ENCODE data around the gene STARD7. TPM values are rescaled to one million over a fixed set of nuclear protein-coding genes. Genes with fewer than 3 reads are reported as not detected.

The STARD7 gene
- total and polyA plus RNA-seq, 10 of the 15 experiments (the other 5 are each of a cell fraction or from before 2014, with no cell fraction given): 85.4 to 237 (median 153) TPM

- TF ChIP-seq KAT2A (conservative IDR thresholded peaks at IDR 0.05; ENCODE audit: control insufficient read depth, low read depth, low read length): no peak
- TF ChIP-seq USF1 (IDR thresholded peaks at IDR 0.05; ENCODE audit: borderline replicate concordance, extremely low read length, insufficient read depth, low read depth, low read length): no peak
- TF ChIP-seq SP1 (IDR thresholded peaks at IDR 0.05; ENCODE audit: low read depth, low read length): peak; percentile 8
- TF ChIP-seq SRF (IDR thresholded peaks at IDR 0.05; ENCODE audit: low read depth in 2 of 2, low read length in 2 of 2): 0 out of 4 replicates have a peak, but pooled peaks of 1 of the 2 experiments have one; percentile 37
- peak; percentile 23 for TF ChIP-seq BCL3 (IDR thresholded peaks at IDR 0.05; ENCODE audit: borderline replicate concordance, insufficient read depth, low read depth, low read length, poor library complexity, severe bottlenecking)
- TF ChIP-seq KLF5 (IDR thresholded peaks at IDR 0.05; ENCODE audit: partially characterized antibody): no peak
- TF ChIP-seq EP300 (IDR thresholded peaks at IDR 0.05; ENCODE audit: borderline replicate concordance in 1 of 2, control insufficient read depth in 1 of 2, low read depth in 2 of 2, low read length in 2 of 2): peak; percentile 73 to 85; a peak in 3 of 4 replicates
- peak; percentile 99 for TF ChIP-seq SPI1 (IDR thresholded peaks at IDR 0.05; ENCODE audit: borderline replicate concordance, insufficient read depth, low read depth, low read length)
- TF ChIP-seq ETV6 (conservative IDR thresholded peaks at IDR 0.05 in 1 of 2, IDR thresholded peaks at IDR 0.05 in 1 of 2; ENCODE audit: borderline replicate concordance in 1 of 2, low read depth in 1 of 2): 0 out of 4 replicates have a peak, but pooled peaks of 1 of the 2 experiments have one; percentile 29
- TF ChIP-seq HDGF (IDR thresholded peaks at IDR 0.05): peak; percentile 25; the same call in 1 of the 2 replicates
- peak; percentile 36 for TF ChIP-seq RUNX3 (IDR thresholded peaks at IDR 0.05; ENCODE audit: low read length)
- peak; percentile 14 for TF ChIP-seq RELA (IDR thresholded peaks at IDR 0.05; ENCODE audit: borderline replicate concordance, partially characterized antibody)
- TF ChIP-seq ZNF24 (IDR thresholded peaks at IDR 0.05): no peak
- no peak for TF ChIP-seq MLLT1 (IDR thresholded peaks at IDR 0.05)
- TF ChIP-seq CHD4 (IDR thresholded peaks at IDR 0.05): no peak
- no peak for TF ChIP-seq YBX1 (IDR thresholded peaks at IDR 0.05)
- TF ChIP-seq MTA3 (IDR thresholded peaks at IDR 0.05; ENCODE audit: borderline replicate concordance, low read length): no peak; the same call in 1 of the 2 replicates
- no peak for TF ChIP-seq PAX5 (IDR thresholded peaks at IDR 0.05; ENCODE audit: borderline replicate concordance, low read depth, low read length)
- no peak for TF ChIP-seq IRF3 (IDR thresholded peaks at IDR 0.05)
- no peak for TF ChIP-seq SREBF1 (IDR thresholded peaks at IDR 0.05; ENCODE audit: low read length)
- no peak for TF ChIP-seq ZNF622 (IDR thresholded peaks at IDR 0.05)
- no peak for TF ChIP-seq TCF7 (IDR thresholded peaks at IDR 0.05; ENCODE audit: borderline replicate concordance)
- TF ChIP-seq IRF5 (IDR thresholded peaks at IDR 0.05; ENCODE audit: borderline replicate concordance): no peak
- no peak for TF ChIP-seq SIX5 (IDR thresholded peaks at IDR 0.05; ENCODE audit: low read depth, low read length, severe bottlenecking)
- TF ChIP-seq BCL11A (IDR thresholded peaks at IDR 0.05; ENCODE audit: low read depth, low read length): 0 out of 2 replicates have a peak, but pooled peaks have one; percentile 55
Measured at GRCh38 chr2:96225016-96225533, 16.4 kb upstream of the STARD7 start (continued).

Data from GM12878 (cell line).